HG03520 (cell line): Measurements from ENCODE around the gene ESR2.

ENCODE experiments used
- ATAC-seq: cut with Tn5 transposase; IDR thresholded peaks from one replicate; pipeline ENCODE4 v1.9.1; 2021; ENCODE audit warnings: mild to moderate bottlenecking, moderate library complexity; ENCODE audit not compliant: unreplicated experiment

ESR2 gene

DNA sequence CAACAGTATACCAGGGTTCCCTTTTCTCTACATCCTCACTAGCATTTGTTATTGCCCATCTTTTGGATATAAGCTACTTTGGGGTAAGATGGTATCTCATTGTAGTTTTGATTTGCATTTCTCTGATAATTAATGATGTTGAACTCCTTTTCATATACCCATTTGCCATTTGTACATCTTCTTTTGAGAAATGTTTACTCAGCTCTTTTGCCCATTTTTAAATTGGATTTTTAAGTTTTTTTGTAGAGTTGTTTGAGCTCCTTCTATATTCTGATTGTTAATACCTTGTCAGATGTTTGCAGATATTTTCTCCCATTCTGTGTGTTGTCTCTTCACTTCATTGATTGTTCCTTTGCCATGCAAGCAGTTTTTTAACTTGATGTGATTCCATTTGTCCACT is 22.2 kb downstream of the ESR2 start:
- no peak for ATAC-seq

DNA sequence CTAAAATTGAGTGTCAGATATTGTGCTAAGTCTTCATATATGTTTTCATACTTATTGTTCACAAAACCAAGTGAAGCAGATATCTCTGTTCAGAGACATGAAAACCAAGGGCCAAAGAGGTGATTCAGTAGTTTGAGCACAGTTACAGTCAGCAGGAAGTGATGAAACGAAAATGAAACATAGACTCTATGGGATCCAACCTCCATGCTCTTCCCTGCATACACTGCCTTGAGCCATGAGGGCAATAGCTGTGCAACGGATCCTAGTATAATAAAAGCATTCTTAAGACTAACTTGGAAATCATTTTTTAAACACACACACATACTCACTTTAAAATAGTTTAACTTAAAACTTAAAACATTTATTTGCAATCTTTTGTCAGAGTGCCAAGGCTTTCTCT is 27.9 kb downstream of the ESR2 start:
- no peak for ATAC-seq

DNA sequence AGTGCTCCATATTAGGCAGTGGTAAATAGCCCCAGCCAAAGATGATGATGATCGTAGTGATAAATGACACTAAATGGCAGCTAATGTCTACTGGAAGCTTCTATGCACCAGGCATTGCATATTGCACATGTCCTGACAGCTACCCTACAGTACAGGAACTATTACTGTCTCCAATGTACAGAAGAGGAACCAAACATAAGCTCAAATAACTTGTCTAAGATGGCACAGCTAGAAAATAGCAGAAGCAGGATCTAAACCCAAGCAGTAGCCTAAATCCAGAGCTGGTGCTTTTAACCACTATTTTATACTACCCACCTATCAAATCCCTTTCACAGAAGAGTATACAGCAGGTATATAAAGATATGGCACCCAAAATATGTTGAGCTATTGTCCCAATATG is 28.9 kb downstream of the ESR2 start:
- no peak for ATAC-seq

DNA sequence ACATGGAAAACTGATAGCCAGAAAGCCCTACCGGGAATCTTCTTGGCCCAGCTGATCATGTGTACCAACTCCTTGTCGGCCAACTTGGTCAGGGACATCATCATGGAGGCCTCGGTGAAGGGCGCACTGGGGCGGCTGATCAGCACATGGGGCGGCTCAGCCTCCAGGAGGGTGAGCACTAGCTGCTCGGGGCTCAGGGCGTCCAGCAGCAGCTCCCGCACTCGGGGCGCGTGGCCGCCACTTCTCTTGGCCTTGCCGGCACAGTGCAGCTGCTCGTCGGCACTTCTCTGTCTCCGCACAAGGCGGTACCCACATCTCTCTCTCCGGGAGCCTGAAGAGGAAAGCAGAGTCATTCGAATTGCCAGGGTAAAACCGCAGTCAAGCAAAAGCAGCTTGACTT is 33.8 kb downstream of the ESR2 start:
- ATAC-seq, result no peak

DNA sequence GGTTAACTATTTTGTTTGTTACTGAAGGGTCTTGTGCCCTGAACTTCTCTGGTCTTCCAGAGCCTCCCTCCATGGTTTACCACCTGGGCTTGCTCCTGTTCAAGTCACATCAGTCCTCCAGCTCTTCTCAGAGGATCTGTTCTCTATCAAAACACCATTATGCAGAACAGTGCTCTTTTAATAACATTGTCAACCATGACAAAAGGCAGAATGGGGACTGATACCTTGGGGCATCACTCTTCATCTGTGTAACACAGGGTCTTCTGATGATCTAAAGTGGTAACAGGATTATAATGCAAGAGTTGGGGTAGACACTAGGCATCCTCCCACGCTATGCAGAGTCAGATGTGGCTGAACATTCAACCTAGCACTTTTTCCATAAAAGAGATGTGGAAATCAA is 38.4 kb downstream of the ESR2 start:
- no peak for ATAC-seq

DNA sequence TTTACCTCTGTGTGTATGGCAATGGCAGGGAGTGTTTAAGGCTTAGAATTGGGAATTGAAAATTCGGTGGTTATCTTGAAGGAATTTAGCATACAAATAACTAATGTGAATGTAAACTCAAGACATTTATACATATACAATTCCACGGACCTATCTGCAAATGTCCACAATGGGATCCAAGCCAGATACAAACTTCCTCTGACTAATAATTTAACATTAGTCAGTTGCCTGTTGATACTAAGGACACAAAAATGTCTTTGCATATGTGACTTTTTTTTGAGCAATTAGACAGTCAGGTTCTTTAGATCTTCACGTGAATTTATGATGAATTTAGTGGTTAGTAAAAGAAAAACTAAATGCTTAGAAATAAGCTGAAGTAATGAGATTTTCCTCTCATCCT is 40.5 kb downstream of the ESR2 start:
- no peak for ATAC-seq

DNA sequence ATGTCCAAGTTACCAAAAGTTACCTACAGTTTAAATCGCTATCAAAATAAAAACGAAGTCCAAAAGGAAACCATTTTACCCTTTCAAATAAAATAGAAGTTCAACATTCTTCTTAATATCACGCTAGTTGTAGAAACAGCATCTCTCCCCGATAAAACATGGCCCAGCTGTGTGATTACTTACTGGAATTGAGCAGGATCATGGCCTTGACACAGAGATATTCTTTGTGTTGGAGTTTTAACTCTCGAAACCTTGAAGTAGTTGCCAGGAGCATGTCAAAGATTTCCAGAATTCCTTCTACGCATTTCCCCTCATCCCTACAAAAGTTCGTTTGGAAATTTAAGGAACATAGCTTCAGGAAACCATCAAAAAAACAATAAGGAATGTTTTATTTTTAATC is 44.8 kb downstream of the ESR2 start:
- ATAC-seq, result no peak

DNA sequence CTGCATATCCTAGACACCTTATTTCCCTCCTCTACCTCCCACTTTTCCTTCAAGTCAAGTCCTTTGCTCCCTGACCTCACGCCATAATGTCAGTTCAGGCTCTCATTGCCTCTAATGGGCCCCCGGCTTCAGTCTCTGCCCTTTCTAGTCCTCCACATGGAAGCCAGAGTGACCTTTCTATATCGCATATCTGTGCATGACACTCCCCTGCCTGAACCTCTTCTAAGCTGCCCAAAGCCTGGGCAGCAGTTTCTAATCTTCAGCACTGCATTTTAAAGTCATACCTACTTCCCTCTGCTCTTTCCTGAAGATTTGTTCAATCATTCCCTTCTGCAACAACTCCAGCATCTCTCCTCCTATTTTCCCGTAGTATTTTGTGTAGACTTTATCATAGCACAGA is 45.5 kb downstream of the ESR2 start:
- no peak for ATAC-seq

DNA sequence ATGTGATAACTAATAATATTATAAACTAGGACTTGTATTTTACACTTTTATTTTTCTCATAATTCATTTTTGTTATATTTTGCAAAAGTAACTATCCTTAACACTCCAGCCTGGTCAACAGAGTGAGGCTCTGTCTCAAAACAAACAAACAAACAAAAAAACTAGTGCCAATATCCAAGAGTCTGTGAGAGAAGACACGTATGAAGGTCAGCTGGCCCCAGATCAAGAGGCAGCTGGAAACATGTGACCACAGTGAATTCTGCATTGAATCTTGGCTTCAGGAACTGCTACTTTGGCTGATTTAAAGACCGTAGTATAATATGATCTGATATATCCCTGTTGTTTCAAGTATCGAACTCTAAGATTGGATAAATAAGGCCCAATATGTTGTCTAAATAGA is 47.0 kb downstream of the ESR2 start:
- no peak for ATAC-seq

DNA sequence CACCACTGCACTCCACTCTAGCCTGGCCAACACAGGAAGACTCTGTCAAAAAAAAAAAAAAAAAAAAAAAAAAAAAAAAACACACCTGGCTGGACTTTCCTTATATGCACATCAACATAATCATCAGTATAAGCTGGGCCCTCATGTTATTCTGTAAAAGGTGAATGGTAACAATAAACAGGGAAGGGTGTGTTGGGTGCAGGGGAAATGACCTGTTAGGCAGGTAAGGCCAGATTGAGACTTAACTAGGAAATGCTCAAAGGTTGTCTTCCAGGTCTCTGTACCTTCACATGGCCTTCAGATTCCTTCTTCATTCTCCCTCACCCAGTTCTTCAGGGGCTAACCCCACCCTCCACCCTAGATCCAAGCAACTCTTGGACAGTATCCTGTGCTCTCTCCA is 47.5 kb downstream of the ESR2 start:
- no peak for ATAC-seq

DNA sequence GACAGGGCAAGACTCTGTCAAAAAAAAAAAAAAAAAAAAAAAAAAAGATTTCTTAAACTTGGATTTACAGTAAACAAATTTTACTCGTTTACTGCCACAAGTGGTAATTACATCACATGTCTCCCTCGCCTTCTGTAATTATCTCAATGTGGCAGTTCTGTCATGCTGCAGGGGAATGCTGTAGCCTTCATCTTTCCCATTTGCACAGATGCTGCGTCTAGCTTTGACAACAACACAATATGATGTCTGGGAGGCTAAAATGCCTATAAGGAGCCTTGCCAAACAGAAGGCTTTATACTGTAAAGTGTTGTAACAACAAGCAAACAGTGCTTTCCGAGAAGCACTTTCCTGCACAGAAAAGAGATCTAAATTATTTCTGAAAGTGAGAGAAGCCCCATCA is 48.7 kb downstream of the ESR2 start:
- ATAC-seq, result no peak

DNA sequence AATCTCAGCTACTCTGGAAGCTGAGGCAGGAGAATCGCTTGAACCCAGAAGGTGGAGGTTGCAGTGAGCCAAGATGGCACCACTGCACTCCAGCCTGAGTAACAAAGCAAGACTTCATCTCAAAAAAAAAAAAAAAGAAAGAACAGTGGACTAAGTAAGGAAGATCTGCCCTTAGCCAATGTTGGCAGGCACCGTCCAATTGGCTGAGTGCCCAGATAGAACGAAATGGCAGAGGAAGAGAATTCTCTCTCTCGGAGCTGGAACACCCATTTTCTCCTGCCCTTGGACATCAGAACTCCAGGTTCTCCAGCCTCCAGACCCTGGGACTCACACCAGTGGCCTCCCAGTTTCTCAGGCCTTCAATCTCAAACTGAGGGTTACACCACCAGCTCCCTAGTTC is 49.9 kb downstream of the ESR2 start:
- no peak for ATAC-seq

DNA sequence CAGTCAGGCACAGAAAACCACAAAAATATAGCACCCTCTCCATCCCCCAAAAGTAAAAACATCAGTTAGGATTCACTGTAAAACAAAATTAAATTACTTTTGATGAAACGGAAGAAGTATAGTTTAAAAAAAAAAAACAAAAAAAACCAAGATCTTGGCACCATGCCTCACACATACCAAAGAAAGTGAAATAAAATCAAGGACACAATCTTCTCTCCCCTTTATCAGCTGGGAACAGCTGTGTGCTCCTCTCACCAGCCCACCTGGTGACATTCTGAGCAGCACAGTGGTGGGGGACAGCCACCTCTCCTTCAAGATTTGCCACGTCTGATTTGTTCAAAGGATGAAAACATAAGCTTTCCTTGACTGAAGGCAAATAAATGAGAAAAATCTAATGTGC is 55.5 kb downstream of the ESR2 start:
- ATAC-seq, result no peak

DNA sequence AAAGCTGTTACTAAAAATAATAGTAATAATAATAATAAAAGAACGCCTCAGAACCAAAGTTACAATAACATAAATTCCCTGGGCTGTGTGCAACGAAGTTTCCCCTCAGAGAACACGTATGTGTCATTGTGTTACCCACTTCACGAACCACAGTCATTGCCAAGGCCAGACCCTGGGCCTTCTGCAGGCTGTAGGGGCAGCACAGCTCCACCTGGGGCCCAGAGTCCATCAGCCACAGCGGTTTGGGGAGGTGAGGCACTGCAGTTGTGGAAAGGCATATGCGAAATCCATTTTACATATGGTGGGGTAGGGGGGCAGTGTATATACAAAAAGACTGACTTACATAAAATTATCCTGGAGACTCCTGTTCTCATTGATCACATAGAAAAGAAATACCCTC is 56.1 kb downstream of the ESR2 start:
- no peak for ATAC-seq

DNA sequence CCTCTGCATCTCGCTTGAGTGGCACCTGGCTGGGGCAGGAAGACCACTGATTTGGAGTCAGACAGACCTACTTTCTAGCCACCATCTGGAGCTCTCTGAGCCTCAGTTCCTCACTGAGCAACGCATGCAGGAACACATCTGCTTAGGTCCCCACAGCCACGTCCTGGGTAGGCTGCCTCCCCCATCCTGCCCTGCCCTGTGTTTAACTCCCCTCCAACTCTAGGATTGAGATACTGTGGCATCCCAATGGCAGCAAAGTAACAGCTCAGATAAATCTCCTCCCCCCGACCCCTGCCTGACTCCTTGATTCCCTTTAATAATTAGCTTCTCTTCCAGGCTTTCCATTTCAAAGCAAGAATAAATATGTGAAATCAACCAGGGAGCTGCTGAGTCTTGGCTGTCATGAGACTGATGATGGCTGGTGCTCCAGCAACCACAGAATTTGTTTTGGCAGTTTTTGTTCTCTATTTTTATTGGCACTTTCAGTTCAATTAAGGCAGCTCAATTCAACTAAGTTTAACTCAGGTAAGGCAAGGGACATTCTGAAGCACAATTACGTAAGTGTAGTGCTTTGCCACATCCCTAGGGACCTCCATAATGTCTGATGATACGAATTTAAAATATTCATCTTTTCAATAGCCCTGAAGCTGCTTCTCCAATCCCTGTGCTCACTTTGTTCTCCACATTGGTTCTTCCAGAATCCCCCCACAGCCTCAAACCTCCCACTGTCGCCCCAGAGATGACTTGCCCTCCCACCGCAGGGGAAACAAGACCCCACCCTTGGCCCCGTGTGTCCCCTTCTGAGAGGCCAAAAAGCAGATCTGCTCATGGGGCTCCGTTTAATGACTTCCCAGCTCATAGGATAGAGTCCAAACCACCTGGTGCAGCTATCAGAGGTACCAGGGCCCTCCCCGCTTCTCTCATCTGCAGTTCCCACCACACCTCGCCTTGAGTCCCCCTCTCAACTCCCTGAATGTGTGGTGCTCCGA is 58.2 kb downstream of the ESR2 start:
- ATAC-seq, result peak; percentile 52

DNA sequence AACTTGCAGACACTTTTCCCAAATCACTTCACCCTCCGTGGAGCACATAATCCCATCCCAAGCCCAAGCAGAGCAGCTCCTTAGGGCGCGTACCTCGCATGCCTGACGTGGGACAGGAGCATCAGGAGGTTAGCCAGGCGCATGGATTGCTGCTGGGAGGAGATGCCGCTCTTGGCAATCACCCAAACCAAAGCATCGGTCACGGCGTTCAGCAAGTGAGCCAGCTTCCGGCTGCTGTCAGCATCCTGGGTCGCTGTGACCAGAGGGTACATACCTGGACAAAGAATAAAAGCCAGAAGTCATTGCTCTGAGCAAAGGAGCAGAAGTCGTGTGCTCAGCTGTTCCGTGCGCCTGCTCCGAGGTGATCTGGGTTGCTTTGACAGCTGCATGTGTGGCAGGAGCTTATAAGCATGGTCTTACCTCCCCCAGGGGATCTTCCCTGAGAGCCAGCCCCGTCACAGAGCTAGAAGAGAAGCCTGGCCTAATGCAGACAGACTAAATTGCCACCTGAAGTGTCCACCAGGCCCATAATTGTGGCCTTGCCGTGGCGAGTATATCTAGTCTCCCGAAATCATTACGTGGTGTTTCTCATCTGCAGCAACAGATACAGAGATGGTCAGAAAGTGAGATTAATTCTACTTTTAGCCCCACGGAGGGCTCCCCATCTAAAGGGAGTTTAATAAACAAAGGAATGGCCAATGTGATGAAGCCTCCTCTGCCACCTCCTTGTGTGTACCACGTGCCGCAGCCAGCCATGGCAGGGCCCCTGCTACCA is 59.1 kb downstream of the ESR2 start:
- no peak for ATAC-seq

DNA sequence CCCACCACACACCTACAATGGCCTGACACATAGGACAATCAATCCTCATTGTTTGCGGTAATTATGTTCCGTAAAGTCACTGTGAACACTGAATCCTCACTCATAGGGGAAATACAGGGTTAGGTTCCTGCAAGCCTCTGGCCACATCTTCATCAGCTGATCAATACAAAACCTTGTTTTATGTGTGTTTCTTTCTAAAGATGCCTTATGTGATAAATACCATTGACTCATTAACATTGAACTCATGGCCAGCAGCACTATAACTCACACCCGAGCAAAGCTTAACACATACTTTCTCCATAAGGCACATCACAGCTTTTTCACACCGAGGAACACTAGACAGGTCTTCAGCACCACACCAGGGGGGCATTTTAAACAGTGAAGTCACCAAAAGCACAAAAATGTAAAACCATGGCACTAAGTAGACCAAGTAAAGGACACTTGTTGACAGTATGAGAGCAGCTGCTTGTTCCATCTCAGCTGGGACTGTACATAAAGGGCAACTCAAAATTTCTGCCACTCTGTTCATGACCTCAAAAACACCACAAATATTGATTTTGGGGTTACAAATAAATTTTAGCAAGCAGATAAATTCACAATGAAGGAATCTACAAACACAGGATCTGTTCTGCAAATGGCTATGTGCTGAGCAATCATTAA is 60.5 kb downstream of the ESR2 start:
- no peak for ATAC-seq

DNA sequence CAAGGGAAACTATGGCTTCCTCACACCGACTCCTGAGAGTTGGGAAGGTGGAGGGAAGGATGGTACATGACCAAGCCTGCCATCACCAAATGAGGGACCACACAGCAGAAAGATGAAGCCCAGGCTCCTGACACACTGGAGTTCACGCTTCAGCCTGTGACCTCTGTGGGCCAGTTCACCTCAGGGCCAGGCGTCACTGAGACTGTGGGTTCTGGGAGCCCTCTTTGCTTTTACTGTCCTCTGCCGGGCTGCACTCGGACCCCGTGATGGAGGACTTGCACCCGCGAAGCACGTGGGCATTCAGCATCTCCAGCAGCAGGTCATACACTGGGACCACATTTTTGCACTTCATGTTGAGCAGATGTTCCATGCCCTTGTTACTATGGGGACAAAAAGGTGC is 61.2 kb downstream of the ESR2 start:
- no peak for ATAC-seq

DNA sequence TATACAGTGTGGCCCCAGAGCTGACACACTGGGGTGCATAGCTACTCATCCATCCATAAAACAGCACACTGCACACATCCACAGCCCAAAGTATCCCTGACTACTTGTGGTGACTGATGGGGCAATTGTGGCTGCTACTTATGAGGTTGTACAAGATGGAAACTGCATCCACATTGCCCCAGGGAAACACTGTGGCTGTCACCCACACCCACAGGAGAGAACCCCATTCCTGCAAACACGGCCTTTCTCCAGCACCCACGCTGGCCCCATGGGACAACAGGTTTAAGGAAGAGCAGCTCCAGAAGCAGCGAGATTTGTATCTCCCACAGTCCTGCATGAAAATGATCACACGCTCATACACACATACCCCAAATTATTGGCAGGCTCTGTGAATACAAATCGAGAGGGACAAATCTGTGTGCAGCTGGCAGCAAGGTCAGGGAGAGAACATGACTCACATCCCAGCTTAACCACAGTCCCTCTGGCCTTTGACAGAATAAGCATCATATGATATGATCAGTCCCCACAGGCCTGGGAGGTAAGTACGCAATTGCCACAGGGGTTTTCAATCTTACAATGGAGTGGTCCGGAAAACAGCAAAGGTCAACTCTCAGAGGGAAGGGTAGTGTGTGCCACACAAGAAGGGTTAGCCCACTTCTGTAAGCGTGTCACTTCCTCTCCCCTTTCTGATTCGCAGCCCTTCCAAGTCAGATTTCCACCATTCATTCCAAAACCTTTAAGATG is 61.9 kb downstream of the ESR2 start:
- no peak for ATAC-seq

DNA sequence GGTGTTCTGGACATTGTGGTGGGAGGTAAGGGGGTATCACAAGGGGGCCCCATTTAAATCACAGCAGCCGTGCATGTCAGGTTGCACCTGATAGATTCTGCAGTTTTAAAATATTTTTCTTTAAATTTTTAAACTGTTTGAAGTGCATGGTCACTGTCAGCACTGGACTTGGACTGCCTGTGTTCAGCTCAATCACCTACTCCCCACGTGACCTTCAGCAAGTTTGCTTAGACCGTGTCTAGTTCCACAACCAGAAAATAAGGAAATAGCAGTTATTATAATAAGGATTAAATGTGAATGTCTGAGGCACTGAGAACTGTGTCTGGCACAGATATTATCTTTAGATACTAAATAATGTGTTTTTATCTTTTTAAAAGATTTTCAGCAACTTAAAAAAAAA is 64.7 kb downstream of the ESR2 start:
- no peak for ATAC-seq

DNA sequence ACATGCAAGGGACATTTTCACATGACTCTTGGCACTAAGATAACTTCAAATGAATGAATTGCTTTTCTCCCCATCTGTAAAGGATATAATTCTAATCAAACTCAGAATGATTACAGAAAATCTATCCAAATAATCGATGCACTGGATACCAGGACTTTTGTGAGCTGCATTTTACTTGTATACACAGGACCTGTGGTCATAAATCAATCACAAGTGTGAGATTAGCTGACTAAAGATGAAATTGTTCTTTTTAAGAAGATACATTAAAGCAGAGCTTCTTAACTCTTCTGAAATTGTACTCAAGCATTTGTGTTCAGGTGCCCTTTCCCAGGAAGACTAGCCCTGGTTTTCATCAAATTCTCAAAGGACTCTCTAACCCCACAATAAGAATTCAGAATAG is 66.3 kb downstream of the ESR2 start:
- ATAC-seq, result no peak
